Cardiac fibroblast (primary cell): ENCODE data around the gene NXF1.

Source experiments
- DNase-seq, 2 donors: peaks; one replicate each; pipeline versions ENCODE4 v3.0.0 to v3.0.0-alpha.2; 2010; ENCODE audit warnings: low read depth in 2 of 2
- H3K4me3 ChIP-seq, 2 donors: replicated peaks in 1 of 2; 1 replicate in 1 of 2; 2 replicates in 1 of 2; pipeline ENCODE4 v1.5.1; 2011; ENCODE audit warnings: low read depth in 2 of 2, low read length in 2 of 2, mild to moderate bottlenecking in 2 of 2, moderate library complexity in 1 of 2
- CTCF ChIP-seq: IDR thresholded peaks from one replicate; pipeline ENCODE4 v1.5.1; 2011; ENCODE audit warnings: low read depth, mild to moderate bottlenecking, low read length, inconsistent platforms

NXF1 gene

GRCh38 chr11:62805076-62805892, at the start of gene NXF1:
Gene NXF1 (minus strand): TSS chr11:62805440. CDS start chr11:62805356, 84 bp downstream.
- H3K4me3 ChIP-seq, result peak within 1 kb of the TSS; percentile 85 to 91
- peak; percentile 96 to 98 for DNase-seq
- no peak for TF ChIP-seq CTCF

GRCh38 chr11:62854013-62854824, 49.0 kb upstream of the NXF1 start:
- peak overlapping the region; percentile 82 to 85 for H3K4me3 ChIP-seq
- TF ChIP-seq CTCF, result no peak
- DNase-seq, result no peak

- TF ChIP-seq CTCF, result no peak
- DNase-seq, result no peak
- H3K4me3 ChIP-seq, result peak overlapping the region in 1 of 2 donors; percentile 85
Measured at GRCh38 chr11:62853279-62853965, 48.2 kb upstream of the NXF1 start.

GRCh38 chr11:62852523-62853188, 47.4 kb upstream of the NXF1 start:
- TF ChIP-seq CTCF, result no peak
- no peak for DNase-seq
- H3K4me3 ChIP-seq, result no peak overlapping the region

- no peak overlapping the region for H3K4me3 ChIP-seq
- no peak for TF ChIP-seq CTCF
- DNase-seq, result no peak
Measured at GRCh38 chr11:62851807-62852522, 46.7 kb upstream of the NXF1 start.
